Hematopoietic multipotent progenitor cell treated with erythropoietin and hydrocortisone succinate and interleukin-3 and kit ligand, for 4 days (in vitro differentiated cells): ENCODE data around the gene RPL12.

ENCODE experiments used
- DNase-seq: peaks from one replicate; pipeline ENCODE4 v3.0.0-alpha.2; 2015

The RPL12 gene

DNA sequence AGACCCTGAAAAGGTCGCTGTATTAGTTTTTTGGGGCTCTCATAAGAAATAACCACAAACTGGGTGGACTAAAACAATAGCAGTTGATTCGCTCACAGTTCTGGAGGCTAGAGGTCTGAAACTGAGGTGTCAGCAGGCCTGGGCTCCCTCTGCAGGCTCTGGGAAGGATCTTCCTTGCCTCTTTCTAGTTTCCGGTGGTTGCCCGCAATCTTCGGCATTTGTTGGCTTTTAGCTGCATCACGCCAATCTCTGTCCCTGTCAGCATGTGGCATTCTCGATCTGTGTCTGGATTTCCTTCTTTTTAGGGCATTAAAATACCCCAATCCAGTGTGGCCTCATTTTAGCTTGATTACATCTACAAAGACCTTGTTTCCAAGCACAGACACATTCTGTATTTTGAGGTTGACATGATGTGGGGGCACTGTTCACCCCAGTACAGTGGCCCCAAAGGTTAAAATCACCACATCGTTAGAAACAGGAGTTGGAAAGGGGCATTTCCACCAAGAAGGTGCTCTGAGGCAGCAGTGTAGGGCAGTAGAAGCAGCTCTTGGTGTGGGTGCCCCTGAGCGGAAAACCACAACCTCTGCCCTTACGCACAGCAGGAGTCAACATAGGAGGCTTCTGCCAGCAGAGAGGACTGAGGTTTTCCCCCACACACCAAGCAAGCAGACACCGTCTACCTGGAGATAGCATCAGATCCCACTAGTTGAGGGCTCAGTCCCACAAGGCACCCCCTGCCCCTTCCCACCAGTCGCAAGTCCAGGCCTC is 13.5 kb downstream of the RPL12 start:
- DNase-seq: peak; percentile 37

DNA sequence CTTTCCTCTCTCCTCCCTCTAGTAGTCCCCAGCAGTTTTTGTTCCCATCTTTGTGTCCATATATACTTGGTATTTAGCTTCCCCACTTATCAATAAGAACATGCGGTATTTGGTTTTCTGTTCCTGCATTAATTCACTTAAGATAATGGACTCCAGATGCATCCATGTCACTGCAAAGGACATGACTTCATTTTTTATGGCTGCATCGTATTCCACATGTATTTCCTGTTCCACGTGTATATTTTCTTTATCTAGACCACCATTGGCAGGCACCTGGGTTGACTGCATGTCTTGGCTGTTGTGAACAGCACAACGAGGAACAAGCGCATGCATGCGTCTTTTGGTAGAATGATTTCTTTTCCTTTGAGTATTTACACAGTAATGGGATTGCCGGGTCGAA is 20.8 kb downstream of the RPL12 start:
- no peak for DNase-seq

DNA sequence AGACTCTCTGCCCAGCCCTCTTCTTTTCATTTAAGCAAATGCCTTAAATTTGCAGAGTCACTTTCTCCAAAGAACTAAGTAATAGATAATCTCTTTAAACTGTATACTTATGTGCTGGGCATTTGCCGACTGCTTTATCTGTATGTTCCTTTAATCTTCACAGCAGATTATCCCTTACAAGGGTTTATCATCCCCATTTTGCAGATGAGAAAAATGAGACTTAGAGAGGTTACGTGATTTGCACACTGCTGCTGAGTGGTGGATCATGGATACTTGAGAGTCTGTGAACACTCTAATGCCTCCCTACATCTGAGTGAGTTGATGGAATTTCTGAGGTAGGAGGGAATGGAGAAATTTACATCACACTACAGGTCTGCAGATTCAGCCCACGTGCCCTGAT is 22.9 kb downstream of the RPL12 start:
- DNase-seq: no peak

DNA sequence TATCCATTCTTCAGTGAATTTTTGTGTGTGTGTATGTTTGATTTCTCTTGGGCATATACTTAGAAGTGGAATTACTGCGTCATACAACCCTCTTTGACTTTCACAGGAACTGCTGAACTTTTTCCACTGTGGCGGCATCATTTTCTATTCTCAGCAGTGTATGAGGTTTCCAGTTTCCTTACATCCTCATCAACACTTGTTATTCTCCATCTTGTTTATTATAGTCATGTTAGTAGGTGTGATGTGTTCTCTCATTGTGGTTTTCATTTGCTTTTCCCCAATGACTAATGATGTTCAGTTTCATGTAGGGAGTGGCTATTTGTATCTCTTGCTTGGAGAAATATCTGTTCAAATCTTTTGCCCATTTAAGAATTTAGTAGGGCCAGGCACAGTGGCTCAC is 24.4 kb downstream of the RPL12 start:
- no peak for DNase-seq

DNA sequence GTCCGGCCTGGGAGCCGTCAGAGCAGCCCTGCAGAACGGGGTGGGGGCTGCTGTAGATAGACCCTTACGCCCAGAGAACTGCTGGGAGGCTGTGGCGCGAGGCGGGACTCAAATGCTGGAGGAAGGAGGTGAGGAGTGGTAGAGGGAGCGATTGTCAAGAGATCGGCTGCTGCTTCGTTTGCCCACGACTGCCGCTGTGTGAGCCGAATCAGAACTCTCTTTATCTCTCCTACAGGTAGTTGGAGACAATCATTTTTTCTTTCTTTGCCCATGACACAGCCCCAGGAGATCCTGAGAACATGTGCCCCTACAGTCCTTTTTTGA is 26.6 kb downstream of the RPL12 start:
- peak; percentile 55 for DNase-seq

DNA sequence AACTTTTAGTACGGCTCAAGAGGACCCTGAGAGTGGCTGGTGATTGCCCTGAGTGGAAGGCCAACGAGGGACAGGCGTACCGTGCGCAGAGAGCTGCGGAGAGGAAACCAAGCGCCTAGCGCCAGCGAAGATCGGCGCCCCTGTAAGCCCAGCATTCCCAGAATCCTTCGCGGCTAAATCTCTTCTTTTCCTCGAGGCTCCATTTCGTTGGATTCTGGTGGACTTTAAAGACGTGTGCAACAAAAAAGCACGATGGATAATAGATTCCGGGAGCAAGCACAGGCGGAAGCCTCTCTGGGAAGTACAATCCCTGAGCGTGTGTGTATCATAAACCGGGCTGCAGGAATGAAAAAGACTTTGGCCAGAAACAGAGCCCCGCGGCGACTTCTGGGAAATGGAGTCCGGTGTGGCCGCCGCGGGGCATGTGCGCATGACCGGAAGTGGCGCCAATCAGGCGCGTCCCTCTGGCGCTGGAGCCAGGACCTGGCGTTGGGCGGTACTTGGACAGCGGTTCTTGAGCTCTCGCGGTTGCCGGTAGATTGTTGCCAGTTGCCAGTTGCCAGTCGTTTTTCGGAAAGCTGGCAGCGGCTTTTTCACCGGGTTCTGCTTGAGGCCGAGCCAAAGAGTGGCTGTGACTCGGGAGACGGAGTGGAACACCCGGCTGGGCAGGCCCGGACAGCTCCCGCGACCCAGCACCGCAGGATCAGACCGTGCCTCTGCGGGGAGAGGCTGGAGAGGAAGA is 27.1 kb downstream of the RPL12 start, which contains the start of gene ZNF79:
TSS of gene ZNF79 (plus strand) at position 449 of the 742 bp plus-strand sequence. CDS start 406 bp downstream, outside the sequence.
- peak; percentile 96 for DNase-seq

DNA sequence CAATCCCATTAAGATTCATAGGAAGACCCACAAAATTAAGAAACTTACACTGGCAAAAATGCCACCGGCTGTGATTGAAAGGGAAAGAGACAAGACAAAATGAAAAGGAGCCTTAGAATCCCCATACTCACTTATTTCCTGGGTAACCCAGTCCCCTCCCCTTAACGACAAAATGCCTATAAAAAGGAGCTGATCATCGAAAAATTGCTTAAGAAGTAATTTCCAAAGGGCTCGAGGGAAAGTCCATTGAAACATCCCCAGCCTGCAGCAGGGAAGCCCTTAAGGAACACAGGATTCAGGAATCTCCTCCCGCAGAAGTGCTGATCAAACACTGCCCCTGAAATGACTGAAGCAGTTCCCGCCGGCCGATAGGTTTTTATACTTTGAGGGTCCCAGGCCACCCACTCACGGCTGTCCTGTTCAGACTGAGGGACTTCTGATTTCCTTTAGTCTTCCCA is 27.7 kb downstream of the RPL12 start:
- no peak for DNase-seq

DNA sequence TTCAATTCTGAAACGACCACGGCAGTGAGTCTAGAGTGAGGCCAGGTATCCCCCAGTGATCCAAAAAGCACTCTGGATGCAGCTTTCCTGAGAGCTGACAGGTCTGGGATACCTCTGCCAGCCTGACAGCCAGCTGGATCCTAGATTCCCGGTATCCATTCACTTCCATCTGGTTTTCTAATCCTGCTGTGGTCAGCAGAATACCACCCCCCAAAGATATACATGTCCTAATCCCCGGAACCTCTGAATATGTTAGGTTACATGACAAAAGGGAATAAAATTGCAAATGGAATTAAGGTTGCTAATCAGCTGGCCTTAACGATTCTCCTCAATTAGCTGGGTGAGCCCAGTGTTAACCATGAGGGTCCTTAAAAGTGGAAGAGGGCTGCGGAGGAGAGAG is 28.4 kb downstream of the RPL12 start:
- no peak for DNase-seq

DNA sequence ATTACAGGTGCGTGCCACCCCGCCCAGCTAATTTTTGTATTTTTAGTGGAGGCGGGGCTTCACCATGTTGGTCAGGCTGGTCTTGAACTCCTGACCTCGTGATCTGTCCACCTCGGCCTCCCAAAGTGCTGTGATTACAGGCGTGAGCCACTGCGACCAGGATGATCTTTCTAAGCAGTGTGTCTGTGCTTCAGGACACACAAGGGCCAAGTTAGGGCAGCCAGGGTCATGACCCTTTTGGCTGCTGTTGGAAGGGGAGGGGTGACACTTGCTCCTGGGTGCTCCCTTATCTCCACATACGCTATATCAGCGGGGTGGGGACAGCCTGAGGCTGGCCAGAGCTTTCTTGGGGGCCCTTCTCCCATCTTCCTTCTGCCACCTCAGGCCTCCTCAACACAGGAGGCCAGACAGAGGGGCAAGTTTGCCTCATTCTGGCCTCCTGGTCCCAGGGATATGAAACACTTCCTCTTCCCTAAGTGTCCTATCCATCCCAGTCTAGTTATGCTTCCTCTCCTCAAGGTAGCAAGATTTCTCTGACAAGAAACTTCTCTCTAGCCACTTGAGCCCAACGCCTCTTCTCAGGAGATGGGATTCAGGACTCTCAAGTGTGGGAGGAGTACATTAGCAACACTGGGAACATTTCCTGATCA is 28.9 kb downstream of the RPL12 start:
- peak; percentile 36 for DNase-seq

DNA sequence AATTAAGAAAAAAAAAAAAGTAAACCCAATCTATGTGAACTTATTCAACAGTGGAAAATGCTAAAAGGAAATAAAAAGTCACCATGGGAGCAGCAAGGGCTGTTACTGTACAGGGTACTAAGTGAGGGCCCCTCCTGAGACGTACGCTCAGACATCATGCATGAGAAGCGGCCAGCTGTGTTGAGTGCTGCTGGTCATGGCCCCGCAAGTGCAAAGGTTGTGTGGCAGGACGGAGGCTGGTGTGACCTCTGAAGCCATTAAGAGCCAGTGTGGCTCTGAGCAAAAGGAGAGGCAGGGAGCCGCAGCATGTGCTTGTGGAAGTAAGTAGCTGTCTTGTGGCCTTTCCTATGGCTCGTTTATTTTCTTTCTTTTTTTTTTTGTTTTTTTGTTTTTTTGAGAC is 30.1 kb downstream of the RPL12 start:
- DNase-seq: no peak

DNA sequence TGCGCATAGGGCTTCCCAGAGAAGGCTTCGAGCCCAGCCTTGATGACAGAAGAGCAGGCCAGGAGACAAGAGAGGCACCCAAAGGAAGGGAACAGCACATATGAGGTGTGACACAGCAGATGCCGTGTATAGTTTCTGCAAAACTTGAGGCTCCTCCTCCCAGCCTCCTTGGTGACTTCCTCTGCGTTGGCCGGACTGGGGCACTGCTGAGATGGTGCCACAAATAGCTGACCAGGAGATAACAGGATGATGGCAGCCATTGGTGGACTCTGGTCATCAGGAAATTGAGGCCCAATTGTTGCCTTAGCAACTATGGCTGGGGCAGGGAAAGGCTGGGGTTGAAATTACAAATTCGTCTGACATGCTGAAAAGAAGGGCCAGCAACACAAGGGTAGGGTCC is 31.9 kb downstream of the RPL12 start:
- no peak for DNase-seq

DNA sequence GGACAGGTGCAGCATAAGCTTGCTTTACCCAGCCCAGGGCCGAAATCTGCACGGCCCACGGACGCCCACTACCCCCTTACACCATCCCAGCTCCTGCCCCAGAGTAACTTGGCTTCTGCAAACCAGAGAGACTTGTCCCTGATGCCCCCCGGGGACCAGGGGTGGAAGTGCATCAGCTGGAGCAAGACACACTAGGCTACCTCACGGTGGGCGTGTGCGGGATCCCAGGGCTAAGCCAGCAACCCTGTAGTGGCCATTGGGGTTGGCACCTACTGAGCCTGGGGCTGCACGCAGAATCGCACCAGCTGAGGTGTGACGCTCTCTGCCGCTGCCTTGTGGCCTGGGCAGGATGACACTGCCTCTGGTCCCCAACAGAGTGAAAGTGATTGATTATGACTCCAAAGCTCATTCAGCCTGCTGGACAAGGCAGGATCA is 33.2 kb downstream of the RPL12 start:
- DNase-seq: peak; percentile 80

DNA sequence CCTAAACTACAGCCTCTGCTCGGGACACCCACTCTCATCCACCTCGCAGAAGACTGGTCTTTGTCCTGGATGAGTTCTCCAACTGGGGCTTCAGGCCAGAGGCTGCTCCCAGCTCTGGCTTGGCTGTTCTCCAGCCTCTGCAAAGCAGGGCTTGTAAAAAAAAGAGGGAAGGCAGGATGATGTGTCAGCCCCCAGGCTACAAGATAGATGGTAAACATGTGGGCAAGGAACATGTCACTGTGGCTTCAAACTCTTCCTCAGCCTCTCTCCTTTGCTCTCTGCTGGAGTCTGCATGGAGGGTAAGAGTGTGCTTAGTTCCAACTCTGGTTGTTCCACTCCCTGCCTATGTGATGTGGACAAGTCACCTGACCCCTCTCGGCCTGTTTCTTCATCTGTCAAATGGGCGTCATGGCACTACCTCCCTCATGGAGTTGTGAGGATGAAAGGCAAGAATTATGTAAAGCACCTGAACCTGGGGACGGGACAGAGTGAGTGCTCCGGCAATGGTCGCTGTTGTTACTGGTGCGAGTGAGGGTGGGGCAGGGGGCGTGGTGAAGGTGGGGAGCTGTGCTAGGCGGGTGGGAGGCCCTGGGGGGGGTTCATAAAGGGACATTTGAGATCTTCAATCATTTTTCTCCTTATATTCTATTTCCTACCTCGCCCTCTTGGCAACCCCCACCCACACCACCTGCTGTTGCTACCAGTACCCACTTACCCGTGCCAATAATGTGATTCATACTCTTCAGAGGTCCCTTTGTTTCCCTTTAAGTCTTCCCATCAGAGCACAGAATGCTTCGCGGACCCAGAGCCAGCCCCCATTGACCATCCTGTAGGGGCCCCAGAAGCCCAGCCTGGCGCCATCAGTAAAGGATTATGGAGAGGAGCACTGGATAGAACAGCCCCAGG is 33.8 kb downstream of the RPL12 start:
- no peak for DNase-seq

DNA sequence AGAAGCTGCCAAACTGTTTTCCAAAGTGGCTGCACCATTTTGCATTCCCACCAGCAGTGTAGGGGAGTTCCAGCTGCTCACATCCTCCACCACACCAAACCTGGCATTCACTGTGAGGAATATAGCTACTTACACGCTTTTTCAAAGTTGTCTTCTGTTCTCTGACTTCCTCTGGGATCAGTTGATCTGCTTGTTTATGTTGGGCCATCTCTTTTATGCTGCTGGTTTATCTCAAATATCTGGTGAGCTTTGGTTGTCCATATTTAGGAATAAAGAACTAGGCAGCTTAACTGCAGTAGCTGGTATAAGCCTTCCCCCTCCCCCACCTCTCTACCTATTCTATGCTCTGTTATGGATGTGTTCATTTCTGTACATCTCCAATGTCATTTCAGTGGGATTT is 35.5 kb downstream of the RPL12 start:
- no peak for DNase-seq

DNA sequence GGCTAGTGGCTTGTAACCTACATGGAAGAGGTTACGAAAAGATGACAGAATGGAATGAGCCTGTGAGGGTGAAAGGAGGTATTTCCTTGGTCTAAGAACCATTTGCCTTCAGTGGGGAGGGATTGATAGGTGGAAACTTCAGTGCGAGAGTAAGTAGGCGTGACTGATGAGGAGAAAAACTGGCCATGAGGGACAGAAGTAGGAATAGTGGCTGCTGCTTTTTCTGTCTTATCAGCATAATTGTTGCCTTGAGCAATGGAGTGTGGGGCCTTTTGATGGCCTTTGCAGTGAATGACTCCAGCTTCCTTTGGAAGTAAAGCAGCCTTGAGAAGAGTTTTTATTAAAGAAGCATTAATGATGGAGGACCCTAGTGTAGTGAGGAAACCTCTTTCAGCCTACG is 36.1 kb downstream of the RPL12 start:
- no peak for DNase-seq

DNA sequence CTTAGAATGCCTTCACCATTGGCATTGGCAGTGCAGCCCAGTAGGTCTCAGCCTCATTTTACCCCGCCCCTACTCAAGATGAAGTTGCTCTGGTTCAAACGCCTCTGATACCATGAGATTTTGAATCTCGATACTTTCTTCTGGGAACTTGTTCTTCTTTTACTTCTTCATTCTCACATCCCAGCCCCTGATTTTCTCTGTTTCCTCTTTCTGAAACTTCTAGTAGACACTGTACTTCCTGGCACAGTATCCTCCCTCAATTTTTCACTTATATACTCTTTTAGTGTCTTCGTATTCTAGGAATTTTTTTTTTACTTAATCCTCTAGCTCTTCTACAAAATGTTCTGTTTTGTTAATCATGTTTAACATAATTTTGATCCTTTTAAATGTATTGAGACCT is 40.1 kb downstream of the RPL12 start:
- no peak for DNase-seq

DNA sequence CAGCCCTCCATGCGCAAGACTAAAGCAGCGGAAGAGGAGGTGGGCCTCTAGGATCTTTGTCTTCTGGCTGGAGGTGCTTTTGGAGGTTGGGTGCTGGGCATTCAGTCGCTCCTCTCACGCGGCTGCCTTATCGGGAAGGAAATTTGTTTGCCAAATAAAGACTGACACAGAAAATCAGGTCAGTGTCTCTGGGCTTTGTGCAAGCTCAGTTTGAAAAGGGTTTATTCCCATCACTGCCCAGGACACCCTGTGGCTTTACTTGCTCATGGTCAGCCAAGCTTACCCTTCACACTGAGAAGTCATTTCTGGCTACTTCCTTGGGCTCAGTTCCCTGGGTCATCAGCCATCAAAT is 43.7 kb downstream of the RPL12 start:
- no peak for DNase-seq

DNA sequence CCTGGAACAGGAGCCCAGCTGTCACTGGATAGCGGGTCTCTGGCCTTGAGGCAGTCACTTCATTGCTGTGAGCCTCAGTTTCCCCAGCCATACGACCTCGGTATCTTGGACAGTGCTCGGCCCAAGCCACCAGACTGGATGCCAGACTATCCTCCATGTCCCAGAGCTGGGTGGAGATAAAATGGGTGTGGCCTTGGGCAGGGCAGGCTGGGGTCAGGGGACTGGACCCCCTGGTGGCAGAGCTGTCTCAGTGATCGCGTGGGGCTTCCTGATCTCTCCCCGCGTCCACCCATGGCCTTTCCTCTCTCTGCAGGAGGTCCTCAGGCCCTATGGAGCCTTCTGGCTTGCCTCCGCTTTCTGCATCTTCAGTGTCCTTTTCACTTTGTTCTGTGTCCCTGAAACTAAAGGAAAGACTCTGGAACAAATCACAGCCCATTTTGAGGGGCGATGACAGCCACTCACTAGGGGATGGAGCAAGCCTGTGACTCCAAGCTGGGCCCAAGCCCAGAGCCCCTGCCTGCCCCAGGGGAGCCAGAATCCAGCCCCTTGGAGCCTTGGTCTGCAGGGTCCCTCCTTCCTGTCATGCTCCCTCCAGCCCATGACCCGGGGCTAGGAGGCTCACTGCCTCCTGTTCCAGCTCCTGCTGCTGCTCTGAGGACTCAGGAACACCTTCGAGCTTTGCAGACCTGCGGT is 44.3 kb downstream of the RPL12 start:
- peak; percentile 25 for DNase-seq

DNA sequence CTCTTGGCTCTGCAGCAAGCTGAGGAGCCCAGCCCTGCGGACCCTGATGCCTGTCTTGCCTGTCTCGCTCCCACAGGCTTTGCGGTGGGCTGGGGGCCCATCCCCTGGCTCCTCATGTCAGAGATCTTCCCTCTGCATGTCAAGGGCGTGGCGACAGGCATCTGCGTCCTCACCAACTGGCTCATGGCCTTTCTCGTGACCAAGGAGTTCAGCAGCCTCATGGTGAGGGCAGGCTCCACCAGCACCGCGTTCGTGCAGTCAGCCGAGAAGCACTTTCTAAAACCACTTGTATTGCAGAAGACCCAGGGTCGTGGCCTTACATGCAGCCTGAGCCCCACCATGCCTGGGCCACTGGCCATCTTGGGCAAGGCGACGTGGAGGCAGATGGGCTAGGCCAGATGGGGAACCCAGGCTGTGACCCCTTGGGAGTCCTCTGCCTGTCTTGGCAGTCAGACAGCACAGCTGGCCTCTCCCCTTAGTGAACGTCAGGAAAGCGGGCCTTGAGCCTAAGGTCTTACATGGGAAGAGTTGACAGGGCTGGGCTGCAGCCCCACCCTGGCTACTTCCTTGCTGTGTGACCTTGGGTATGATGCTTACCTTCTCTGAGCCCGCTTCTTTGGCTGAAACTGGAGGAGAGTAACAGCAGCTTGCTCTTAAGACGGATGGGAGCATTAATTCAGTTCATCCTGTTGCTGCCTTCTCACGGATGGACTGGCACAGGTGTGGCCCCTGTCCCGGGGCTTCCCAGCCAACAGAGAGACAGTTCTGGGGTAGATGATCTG is 45.7 kb downstream of the RPL12 start:
- DNase-seq: no peak

DNA sequence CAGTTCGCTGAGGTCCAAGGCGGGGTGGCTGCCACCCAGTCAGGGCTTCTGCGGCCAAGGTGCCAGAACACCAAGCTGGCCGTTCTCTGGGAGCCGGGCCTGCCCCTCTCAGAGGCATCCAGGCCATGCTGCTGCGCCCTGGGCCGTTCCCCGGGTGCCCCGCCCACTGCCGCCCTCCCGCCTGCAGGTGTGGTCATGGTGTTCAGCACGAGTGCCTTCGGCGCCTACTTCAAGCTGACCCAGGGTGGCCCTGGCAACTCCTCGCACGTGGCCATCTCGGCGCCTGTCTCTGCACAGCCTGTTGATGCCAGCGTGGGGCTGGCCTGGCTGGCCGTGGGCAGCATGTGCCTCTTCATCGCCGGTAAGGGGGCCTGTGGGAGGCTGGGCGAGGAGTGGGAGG is 46.6 kb downstream of the RPL12 start:
- DNase-seq: no peak

DNA sequence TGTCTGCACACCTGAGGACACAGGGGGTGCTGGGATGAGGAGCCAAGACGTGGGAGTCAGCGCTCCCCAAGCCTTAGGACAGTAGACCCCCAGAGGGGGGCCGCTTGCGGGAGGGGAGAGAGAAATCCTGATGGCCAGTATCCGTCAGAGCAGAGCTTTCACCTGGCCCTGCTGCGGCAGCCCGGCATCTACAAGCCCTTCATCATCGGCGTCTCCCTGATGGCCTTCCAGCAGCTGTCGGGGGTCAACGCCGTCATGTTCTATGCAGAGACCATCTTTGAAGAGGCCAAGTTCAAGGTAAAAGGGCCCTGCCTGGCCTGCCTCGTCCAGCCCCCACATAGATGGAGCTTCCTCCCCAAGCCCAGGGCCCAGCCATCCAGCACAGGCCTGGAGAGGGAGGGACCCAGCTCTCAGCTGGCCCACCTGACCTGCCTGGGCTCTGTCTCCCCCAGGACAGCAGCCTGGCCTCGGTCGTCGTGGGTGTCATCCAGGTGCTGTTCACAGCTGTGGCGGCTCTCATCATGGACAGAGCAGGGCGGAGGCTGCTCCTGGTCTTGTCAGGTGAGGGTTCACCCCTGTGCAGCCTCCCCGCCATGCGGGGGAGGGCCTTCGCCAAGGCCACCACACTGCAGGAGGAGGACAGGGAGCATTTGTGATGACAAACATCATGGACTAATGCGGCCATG is 47.6 kb downstream of the RPL12 start:
- DNase-seq: no peak
